NOMO-1 (cell line): ENCODE results near the gene ACTN2.
"Not testable (repeated sequence)": the region's sequence is repeated elsewhere in the genome, so short reads cannot be mapped to it uniquely, and the experiment has no call there.

Experiments
- DNase-seq, 2 experiments: peaks; one replicate each; lab custom pipeline; 2025; ENCODE audit not compliant: unreplicated experiment in 2 of 2; lab: John Stamatoyannopoulos, UW

The ACTN2 gene

DNA sequence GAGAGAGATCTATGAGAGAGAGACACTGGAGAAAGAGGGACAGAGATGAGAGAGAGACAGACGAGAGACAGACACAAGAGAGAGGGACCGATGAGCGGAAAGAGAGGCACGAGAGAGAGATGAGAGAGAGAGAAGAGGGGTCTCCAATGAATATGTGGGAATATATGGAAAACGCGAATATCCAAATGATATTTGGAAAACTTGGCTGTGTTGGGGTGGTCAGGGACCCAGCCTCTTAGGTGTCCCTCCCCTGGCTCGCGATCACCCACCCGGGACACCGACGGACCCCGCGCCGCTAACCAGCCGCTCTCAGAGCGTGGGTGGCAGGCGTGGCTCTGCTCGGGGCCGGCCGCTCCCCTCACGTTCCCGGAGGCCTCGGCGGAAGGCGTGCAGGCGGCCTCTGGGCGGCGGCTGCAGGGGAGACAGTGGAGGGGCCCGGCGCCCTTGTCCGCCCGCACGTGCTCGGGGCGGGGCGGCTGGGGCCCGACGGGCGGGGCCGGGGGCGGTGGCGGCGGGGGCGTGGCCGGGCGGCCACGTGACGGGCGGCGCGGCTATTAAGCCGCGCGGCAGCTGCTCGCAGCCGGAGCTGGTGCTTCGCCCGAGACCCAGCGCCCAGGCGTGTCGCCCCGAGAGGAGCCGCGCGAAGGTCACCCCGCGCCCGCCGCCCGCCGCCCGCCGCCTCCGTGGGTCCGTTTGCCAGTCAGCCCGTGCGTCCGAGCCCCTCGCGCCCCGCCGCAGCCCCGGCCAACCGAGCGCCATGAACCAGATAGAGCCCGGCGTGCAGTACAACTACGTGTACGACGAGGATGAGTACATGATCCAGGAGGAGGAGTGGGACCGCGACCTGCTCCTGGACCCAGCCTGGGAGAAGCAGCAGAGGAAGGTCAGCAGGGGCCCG, at the start of gene ACTN2:
ACTN2 (plus strand) TSS at position 583 of the 898 bp plus-strand sequence; CDS start at position 758, 175 bp downstream.
- DNase-seq: peak; percentile 49 to 70

DNA sequence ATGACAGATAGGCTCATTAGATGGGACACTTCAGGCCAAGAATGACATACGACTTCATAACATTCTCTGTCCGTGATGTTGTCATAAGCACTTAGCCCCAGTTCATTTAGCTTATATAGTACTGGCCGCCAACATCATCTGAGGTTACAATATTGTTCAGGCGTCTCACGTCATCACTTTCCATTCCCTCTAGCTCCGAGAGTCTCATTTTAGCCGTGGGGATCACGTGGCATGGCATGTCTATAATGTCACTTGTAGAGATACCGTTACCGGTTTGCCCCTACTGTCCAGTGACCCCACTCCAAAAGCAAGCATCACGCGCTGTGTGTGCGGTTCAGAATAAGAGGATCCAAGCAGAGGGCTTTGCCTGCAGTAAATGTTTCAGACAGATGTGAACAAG, 47.4 kb upstream of the ACTN2 start:
- no peak for DNase-seq

DNA sequence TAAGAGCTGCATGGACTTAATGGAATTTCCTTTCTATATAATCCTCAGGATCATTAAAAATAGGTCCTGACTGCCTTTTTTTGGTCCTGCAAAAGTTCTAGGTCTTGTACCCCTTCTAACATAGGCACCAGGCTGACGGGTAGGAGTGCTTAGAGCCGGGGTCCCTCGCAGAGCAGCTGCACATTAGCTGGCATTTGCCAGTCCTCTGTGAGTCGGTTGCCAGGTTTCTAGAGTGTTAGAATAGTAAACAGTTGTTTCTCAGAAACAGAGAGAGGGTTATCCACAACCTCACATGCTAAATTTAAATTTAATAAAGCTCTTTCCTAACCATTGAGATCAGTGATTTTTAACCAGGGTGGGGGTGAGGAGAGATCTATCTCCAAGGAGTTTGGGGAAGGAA, 46.6 kb upstream of the ACTN2 start:
- no peak for DNase-seq

DNA sequence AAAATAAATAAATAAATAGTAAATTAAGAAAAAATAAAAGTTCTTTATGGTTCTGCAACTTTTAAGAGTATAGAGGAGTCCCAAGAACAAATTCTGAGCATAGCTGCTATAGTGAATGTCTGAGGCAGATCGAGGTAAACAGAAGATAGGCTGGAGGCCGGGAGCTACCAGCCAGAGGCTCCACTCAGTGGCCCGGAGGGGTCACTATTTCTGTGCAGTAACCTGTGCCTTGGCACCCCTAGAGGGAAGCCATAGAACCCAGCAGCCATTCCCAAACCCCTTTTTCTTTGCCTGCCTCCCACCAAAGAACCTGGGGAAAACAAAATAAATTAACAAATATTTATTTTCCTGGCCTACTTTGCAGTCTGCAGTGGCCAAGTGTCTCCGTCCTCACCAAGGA, 43.5 kb upstream of the ACTN2 start:
- no peak for DNase-seq

DNA sequence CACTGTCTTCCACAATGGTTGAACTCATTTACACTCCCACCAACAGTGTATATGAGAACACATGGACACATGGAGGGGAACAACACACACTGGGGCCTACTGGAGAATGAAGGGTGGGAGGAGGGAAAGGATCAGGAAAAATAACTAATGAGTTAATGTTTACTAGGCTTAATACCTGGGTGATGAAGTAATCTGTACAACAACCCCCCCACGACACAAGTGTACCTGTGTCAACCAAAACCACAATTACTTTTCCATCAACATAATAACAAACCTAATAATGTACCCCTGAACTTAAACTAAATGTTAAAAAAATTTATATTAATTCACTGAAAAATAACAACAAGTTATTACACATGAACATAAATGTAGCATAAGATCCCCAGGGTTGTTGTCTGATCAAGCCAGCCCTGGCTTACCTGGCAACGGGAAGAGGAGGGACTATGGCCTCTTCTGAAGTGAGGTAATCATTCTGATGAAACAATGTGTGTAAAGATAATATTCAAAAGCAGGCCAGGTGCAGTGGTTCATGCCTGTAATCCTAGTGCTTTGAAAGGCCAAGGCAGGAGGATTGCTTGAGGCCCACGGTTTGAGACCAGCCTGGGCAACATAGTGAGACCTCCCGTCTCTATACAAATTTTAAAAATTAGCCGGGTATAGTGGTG, 41.2 kb upstream of the ACTN2 start:
- no peak for DNase-seq

DNA sequence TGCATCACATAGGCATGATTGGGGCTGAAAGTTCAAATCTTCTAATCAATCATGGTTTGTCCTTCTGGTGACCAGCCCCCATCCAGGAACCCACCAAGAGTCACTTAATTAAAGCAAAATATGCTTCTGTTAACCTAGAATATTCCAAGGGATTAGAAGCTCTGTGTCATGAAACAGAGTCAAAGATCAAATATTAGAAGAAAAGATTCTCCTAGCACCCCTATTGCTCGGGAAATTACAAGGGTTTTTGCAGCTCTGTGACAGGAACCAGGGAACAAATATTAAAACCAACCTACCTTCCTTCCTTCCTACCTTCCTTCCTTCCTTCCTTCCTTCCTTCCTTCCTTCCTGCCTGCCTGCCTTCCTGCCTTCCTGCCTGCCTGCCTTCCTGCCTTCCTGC, 31.8 kb upstream of the ACTN2 start:
- DNase-seq: no peak

DNA sequence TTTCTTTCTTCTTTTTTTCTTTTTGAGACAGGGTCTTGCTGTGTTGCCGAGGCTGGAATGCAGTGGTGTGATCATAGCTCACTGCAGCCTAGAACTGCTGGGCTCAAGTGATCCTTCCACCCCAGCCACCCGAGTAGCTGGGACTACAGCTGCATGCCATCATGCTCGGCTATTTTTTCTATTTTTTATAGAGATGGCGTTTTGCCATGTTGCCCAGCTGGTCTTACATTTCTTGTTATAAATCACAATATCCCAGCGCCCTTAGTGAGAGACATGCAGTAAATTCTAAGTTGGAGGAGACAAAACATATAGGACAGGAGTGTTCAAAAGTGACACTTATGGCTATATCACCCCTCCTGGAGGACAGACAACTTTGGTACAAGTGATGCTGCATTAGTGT, 31.3 kb upstream of the ACTN2 start:
- no peak for DNase-seq

DNA sequence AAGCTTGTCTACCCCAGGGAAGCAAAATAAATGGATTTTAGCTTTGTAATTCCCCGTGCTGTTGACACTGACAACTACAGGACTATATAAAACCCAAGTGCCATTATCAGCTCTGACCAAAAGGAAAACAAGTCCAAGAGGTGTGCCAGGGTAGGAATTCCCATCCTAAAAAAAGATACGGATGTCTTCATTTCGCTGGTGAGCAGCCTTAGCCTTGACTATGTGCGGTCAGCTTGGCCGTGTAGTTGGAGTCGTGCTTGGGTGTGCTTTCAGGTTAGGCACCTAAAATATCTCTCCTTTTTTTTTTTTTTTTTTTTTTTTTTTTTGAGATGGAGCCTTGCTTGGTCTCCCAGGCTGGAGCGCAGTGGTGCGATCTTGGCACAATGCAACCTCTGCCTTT, 28.9 kb upstream of the ACTN2 start:
- DNase-seq: no peak

DNA sequence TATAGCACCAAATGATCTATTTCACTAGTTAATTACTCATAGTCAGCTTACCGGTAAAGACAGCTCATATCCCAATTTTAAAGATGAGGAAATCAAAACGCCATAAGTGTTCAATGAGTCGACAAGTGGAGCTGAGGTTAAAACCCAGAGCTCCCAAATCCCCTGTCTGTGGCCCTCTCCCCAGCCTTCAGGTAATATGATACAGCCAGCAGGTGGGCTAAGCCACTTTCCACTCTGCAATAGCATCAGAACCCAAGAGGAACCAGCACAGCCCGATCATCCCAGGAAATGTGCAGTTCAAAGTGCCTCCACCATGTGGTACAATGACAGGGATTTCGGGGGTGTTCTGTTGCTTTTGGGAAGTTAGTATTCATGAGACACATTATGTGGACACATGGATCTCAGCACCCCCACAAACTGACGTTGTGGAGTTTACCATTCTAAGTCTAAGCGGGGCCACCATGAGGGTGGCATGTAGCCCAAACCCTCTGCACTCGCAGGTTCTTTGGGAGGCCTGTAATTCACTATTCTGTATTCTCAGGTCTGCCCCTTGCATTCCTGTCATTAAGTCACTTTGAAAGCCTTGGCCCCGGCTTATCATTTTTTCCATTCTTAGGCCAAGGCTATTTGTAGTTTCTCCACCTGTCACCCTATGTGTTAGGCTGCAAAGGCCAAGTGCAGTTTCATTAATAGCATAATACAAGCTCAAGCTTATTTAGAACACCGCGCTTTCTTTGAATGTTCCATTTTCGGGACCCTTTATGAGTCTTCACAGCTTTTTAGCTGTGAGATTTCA, 26.3 kb upstream of the ACTN2 start:
- DNase-seq: no peak

DNA sequence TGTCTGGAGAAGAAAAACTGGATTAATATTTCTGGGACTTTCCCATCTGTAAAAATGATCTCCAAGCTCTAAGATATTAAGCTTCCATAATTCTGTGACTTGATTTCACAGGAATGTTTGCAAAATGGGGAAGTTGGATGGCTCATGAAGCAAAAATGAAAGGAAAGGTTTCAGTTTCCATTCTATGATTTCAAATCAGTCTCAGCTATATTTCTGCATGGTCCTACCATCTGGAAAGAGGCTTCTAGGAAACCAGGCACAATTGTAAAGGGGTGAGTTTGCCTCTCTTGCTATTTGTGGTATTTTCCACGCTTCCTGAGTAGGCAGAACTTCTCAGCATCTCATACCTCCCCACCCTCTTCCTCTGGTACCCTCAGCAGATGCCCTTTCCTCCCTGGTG, 22.4 kb upstream of the ACTN2 start:
- no peak for DNase-seq

DNA sequence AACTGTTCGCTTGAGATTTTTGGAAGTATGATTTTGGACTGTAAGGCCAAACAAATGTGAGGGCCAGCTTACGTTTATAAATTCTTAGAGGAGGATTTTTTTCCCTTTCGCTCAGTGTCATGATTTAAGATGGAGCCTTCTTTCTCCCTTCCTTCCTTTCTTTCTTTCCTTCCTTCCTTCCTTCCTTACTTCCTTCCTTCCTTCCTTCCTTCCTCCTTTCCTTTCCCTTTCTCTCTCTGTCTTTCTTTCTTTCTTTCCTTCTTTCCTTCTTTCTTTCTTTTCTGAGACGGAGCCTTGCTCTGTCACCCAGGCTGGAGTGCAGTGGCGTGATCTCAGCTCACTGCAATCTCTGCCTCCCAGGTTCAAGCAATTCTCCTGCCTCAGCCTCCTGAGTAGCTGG, 17.4 kb upstream of the ACTN2 start:
- not testable (repeated sequence) for DNase-seq

DNA sequence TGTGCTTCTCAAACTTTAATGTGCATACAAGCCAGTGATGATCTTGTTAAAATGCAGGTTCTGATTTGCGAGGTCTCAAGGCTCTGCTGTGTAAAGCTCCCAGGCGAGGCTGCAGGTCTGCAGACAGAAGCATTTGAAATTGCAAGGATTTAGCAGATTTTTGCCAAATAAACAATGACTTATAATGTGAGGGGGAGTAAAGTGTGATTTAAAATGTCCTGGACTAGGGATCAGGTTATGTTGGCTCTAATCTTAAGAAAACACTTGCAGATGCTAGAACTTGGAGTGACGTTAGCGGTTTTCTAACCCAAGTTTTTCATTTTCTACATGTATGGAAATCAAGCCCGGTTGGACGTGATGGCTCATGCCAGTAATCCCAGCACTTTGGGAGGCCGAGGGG, 16.2 kb upstream of the ACTN2 start:
- DNase-seq: no peak

DNA sequence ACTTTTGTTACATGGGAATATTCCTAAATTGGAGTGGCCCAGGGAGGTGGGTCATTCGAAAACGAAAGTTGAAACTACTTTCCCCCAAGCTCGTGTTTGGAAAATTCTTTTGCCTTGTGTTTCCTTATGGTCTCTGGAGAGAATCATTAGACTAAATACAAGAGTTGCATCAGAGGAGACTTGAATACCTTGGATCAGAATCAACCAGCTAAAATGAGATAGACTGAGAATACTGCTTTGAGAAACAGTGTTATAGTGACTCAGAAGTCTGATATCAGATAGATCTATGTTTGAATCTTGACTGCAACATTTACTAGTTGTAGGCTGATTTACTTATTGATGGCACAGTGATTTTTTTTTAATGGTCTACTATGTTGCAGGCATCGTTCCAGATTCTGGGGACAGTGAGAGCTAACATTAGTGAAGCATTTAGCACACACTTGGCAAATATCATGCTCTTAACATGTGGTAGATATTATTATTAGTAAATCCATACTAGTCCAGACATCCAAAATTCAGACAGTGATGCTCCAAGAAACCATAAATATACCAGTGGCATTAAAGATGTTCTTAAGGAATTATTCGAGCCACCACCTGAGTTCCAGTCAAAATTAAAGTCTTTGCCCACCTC, 12.9 kb upstream of the ACTN2 start:
- DNase-seq: no peak

DNA sequence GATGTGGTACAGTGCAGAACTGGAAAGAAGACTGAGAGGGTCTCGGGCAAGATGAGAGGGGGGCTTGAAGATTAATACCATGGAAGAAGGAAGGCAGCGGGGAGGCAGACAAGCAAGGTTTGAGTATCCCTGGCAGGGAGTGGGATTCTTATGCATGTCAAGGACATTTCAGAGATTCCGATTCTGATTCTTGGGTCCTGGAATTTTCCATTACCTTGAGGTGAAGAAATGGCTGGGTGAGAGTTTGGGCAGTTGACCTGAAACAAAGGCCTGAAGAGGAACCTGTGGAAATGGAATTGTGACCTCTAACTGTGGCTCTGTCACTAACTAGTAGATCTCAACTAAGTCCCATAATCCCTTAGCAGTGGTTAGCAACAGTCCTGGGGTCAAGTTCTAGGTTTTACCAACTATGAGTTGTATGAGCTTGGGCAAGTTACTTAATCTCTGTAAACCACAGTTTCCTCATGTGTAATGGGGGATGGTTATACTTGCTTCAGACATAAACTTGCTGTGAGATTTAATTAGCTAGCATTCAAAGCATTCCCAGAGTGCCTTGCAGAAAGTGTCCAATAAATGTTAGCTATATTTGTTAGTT, 8.6 kb upstream of the ACTN2 start:
- peak; percentile 80 to 81 for DNase-seq

DNA sequence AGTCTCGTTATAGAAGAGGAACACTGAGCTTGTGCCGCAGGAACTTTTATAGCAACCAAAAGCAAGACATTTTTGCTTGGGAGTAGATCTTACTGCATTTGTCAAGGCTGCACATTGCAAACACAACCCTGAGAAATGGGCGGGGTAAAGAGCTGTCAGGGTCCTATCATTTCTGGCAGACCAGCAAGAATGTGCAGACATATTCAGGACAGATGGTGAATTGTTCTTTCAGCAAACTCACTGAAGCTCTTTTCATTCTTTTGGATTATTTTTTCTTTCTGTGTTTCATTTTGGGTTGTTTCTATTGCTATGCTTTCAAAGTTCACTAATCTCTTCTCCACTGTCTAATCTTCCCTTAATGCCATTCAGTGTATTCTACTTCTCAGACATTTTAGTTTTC, 5.1 kb upstream of the ACTN2 start:
- no peak for DNase-seq

DNA sequence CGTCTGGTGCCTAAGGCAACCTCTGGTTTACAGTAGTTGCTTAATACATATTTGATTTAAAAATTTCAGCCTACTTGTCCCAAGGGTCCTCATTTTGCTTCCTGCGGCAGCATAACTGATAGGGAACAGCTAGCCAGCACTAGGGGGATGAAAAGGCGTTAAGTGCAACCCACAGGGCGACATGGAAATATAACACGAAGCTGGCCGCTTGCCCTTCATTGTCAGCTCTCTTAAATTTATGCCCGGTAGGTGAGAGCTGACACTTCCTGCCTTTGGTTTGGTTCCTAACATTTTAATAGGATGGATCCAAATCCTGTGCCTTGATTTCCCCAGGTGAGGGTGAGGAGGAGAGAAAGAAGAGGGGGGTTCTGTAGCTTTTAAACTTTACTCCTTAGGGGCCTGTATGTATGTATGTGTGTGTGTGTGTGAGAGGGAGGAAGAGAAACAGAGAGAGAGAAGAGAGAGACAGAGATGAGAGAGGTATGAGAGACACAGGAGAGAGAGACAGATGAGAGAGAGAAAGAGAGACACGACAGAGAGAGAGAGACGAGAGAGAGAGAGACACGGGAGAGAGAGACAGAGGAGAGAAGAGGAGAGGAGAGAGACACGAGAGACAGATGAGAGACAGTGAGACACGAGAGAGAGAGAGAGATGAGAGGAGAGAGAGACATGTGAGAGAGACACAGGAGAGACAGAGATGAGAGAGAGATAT, 938 bp upstream of the ACTN2 start:
- no peak for DNase-seq

DNA sequence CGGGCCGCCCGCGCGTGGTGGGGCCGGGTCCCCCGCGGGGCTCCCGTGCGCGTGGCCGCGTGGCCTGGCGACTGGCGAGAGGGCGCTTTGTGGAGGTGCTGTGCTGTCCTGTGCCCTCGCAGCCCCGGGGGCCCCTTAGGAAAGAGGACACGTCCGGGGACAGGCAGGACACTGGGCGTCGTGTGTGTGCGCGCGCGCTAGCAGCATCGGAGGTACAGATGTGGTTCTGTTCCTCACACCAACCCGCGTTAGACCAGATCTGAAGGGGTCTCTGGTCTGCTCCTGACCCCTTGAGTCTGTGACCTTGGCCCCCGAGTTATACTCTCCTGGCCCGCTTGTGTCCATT, 489 bp downstream of the ACTN2 start:
- DNase-seq: no peak

DNA sequence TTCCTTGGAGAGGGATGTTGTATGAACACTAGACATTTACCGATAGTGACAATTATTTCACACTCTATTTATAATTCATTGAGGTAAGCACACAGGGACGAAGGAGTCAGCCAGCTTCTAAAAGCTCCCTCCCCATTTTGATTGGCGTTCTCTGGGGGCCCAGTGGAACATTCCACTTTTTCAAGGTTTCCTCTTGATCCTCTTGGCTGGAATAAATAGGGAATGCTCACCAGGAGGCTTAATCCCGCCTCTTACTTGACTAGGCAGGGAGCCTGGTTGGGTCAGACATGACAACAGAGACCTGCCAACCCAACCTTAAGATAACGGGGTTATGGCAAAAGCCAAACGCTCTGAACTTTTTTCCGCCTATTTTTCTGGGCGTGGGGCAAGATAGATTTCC, 974 bp downstream of the ACTN2 start:
- no peak for DNase-seq

DNA sequence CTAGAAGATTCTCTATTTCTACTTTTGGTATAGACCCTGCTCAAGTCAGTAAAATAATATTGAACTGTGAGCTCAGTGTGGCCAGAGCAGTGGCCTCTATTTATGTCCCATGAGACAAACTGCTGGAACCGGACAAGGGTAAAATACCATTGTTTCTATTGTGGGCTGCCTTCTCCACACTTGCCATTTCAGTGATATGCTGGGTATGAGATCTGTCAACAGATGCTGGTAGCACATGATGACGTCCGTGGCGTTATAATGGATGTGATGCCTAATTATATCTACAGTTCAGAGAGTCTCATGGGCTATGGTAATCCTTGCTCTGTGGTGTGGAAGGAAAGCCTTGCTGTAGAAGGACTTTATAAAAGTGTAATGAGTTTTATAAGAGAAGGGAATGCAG, 2.4 kb downstream of the ACTN2 start:
- no peak for DNase-seq
